ENCODE measurements around the gene HNRNPAB. TPM values are rescaled to one million over a fixed set of nuclear protein-coding genes. Genes with fewer than 3 reads are reported as not detected.

The HNRNPAB gene
- total and polyA plus RNA-seq, 9 of the 15 experiments (the other 6 are each of a cell fraction or from before 2014, with no cell fraction given): 34.6 to 425 (median 236) TPM

DNA sequence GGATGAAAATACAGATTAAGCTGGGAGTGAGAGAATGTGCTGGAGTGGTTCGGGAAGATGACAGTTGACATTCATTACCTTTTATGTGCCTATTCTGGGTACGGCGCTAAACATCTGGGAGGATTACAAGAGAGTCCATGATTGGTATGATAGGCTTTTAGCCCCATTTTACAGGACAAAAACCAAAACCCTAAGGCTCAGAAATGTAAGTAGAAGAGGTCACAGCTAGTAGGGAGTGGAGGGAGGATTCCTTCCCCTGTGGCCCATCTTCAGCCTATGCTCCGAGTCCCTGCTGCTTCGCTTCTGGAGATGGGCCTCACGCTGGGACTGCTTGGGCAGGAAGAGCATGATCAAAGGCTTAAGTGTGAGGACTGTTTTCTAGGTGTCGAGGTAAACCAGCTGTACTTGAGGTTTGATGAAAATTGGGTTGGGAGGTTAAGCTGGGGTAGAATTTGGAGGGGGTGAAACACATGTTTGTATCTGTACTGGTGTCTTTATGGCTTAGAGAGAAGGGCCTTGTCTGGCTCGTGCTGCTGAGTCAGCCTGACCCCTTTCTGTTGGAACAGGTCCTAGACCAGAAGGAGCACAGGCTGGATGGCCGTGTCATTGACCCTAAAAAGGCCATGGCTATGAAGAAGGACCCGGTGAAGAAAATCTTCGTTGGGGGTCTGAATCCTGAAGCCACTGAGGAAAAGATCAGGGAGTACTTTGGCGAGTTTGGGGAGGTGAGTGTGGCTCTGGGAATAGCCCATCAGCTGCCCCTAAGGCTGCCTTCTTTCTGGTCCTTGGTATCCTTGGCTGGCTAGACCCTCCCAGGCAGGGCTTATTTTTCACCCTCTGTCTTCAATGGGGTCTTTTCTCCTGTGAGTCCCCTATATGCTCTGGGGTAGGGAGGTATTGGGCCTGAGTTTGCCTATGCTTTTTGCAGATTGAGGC, 2.1 kb downstream of the HNRNPAB start:
- H3K79me2 ChIP-seq (ENCODE audit: control insufficient read depth, insufficient read depth, low read length): peaks cover 69% of the 10 kb centered on the region
- POLR2A ChIA-PET: interaction anchor here (0.6 to 12.7 kb wide), 13 partner anchors 9 to 554 kb away, joined by 3 to 162 read pairs (median 5); partner anchors contain the start of genes NHP2 and PHYKPL
- H3K9ac ChIP-seq (ENCODE audit: insufficient read depth in 1 of 2, low read depth in 2 of 2, low read length in 2 of 2): peak overlapping the region; percentile 93 to 99
- peaks cover 23 to 26% of the 10 kb centered on the region in 2 experiments; a peak in 4 of 5 replicates for H3K4me1 ChIP-seq (replicated peaks in 1 of 2; ENCODE audit: control insufficient read depth in 2 of 2, insufficient read depth in 2 of 2, low read length in 2 of 2)
- in situ Hi-C loops (cut with MboI): no loop called here
- CTCF ChIA-PET (ENCODE audit: low intra/inter-chr PET ratio): no interaction called here
- ATAC-seq (no peak), DNase-seq (ENCODE audit: extremely low read depth in 1 of 4, low spot score in 3 of 4) (no peak), FAIRE-seq (peak; percentile 6)
- 10% methylated on average over 12 of the region's 12 CpGs for WGBS (ENCODE audit: insufficient coverage, low coverage, missing lambda C conversion rate)
- peak overlapping the region; percentile 96 for H3K4me2 ChIP-seq (ENCODE audit: insufficient read depth, low read length)
- intact Hi-C loops (cut with micrococcal nuclease): no loop called here
- H3K36me3 ChIP-seq (ENCODE audit: control insufficient read depth, insufficient read depth, low read length): peaks cover 62% of the 10 kb centered on the region
- peaks cover 10% of the 10 kb centered on the region for H3K9me1 ChIP-seq (ENCODE audit: control insufficient read depth, insufficient read depth, low read length)
- TSS peak; percentile 46 for BruUV-seq (replicated peaks)
- peak overlapping the region; percentile 80 for H3K4me3 ChIP-seq
- H3K9me3 ChIP-seq (replicated peaks; ENCODE audit: control insufficient read depth, insufficient read depth, low read depth, low read length): no peaks in the 10 kb centered on the region
- H3K27me3 ChIP-seq (ENCODE audit: control insufficient read depth in 2 of 2, insufficient read depth in 2 of 2, low read length in 2 of 2): no peaks in the 10 kb centered on the region
- H2AFZ ChIP-seq (ENCODE audit: low read depth, low read length): no peak overlapping the region
- peak overlapping the region; percentile 41; the same call in 2 of the 3 replicates for H3K27ac ChIP-seq (ENCODE audit: extremely low read depth, low read depth, low read length)
- H4K20me1 ChIP-seq (replicated peaks; ENCODE audit: control insufficient read depth, insufficient read depth, low read length): peaks cover 59% of the 10 kb centered on the region
- TF ChIP-seq MAFG (tag; conservative IDR thresholded peaks at IDR 0.05) (peak; percentile 25; the same call in 1 of the 2 replicates), ELF2 (CRISPR knock-in tag; IDR thresholded peaks at IDR 0.05) (0 out of 2 replicates have a peak, but pooled peaks have one; percentile 24), SNRNP70 (optimal IDR thresholded peaks at IDR 0.05; ENCODE audit: low read depth, low read length) (peak; percentile 82), ZNF165 (CRISPR knock-in tag; IDR thresholded peaks at IDR 0.05; ENCODE audit: borderline replicate concordance) (no peak), GATA2 (CRISPR knock-in tag; IDR thresholded peaks at IDR 0.05) (no peak), MEF2A (IDR thresholded peaks at IDR 0.05; ENCODE audit: control insufficient read depth, low read depth, low read length) (no peak), OTX1 (CRISPR knock-in tag; IDR thresholded peaks at IDR 0.05) (no peak), POLR2B (IDR thresholded peaks at IDR 0.05; ENCODE audit: low read depth, partially characterized antibody) (peak; percentile 19), ZNF316 (IDR thresholded peaks at IDR 0.05) (peak; percentile 78), ZSCAN29 (IDR thresholded peaks at IDR 0.05) (no peak), RBFOX2 (IDR thresholded peaks at IDR 0.05; ENCODE audit: low read depth, low read length) (peak; percentile 55), MAFK (IDR thresholded peaks at IDR 0.05; ENCODE audit: low read length) (peak; percentile 61), C11orf30 (IDR thresholded peaks at IDR 0.05; ENCODE audit: low read depth) (peak; percentile 81), POLR2A (conservative IDR thresholded peaks at IDR 0.05) (peak; percentile 47; the same call in 1 of the 2 replicates), NFE2 (IDR thresholded peaks at IDR 0.05; ENCODE audit: low read depth) (0 out of 2 replicates have a peak, but pooled peaks have one; percentile 19), SUPT5H (IDR thresholded peaks at IDR 0.05) (peak; percentile 48; the same call in 1 of the 2 replicates)
- TF ChIP-seq, protein P1, sequence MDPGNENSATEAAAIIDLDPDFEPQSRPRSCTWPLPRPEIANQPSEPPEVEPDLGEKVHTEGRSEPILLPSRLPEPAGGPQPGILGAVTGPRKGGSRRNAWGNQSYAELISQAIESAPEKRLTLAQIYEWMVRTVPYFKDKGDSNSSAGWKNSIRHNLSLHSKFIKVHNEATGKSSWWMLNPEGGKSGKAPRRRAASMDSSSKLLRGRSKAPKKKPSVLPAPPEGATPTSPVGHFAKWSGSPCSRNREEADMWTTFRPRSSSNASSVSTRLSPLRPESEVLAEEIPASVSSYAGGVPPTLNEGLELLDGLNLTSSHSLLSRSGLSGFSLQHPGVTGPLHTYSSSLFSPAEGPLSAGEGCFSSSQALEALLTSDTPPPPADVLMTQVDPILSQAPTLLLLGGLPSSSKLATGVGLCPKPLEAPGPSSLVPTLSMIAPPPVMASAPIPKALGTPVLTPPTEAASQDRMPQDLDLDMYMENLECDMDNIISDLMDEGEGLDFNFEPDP (CRISPR knock-in tag; IDR thresholded peaks at IDR 0.05): no peak
- TF ChIP-seq, protein P2, sequence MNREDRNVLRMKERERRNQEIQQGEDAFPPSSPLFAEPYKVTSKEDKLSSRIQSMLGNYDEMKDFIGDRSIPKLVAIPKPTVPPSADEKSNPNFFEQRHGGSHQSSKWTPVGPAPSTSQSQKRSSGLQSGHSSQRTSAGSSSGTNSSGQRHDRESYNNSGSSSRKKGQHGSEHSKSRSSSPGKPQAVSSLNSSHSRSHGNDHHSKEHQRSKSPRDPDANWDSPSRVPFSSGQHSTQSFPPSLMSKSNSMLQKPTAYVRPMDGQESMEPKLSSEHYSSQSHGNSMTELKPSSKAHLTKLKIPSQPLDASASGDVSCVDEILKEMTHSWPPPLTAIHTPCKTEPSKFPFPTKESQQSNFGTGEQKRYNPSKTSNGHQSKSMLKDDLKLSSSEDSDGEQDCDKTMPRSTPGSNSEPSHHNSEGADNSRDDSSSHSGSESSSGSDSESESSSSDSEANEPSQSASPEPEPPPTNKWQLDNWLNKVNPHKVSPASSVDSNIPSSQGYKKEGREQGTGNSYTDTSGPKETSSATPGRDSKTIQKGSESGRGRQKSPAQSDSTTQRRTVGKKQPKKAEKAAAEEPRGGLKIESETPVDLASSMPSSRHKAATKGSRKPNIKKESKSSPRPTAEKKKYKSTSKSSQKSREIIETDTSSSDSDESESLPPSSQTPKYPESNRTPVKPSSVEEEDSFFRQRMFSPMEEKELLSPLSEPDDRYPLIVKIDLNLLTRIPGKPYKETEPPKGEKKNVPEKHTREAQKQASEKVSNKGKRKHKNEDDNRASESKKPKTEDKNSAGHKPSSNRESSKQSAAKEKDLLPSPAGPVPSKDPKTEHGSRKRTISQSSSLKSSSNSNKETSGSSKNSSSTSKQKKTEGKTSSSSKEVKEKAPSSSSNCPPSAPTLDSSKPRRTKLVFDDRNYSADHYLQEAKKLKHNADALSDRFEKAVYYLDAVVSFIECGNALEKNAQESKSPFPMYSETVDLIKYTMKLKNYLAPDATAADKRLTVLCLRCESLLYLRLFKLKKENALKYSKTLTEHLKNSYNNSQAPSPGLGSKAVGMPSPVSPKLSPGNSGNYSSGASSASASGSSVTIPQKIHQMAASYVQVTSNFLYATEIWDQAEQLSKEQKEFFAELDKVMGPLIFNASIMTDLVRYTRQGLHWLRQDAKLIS (CRISPR knock-in tag; IDR thresholded peaks at IDR 0.05): peak; percentile 53; the same call in 1 of the 2 replicates

Data from K562 (cell line).